ENCODE data around the gene NEXN. TPM values are rescaled to one million over a fixed set of nuclear protein-coding genes. Genes with fewer than 3 reads are reported as not detected.

Gene NEXN
- total RNA-seq (2022; extraction: Qiagen RNA extraction): 5.6 to 11.2 TPM (median 6.7 TPM) in 5 replicates

DNA sequence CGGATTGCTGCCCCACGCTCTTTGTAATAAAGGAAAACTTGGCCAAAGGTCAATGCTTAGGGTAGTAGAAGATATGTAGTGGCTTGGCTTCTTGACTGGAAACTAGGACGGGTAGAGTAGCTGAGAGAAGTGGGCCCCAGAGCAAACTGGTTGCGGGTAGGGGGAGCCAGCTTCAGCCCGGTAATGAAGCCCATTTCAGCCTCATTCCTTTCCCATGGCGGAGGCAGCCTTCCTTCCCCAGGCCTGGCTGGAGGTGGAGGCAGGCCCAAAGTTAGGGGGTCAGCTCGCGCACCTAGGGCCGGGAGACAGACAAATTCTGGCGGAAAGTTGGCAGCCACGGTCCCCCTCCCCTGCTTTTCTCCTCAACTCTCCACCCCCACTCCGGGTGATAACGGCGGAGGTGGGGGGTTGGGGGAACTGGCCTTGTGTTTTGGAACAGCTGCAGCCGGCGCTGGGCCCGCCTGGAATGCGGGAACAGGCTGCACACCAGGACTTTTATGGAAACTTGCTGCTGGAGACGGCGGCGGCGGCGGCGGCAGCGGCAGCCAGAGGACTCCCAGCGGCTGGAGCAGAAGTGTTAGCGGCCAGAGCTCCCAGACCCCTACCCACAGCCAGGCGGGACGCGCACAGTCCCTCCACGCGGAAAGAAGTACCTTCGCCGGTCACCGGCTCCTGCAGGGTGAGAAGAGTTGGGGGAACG is at the start of gene NEXN:
Gene NEXN (plus strand): TSS at position 544 of the 700 bp plus-strand sequence. CDS start 27,483 bp downstream, outside the sequence.

DNA sequence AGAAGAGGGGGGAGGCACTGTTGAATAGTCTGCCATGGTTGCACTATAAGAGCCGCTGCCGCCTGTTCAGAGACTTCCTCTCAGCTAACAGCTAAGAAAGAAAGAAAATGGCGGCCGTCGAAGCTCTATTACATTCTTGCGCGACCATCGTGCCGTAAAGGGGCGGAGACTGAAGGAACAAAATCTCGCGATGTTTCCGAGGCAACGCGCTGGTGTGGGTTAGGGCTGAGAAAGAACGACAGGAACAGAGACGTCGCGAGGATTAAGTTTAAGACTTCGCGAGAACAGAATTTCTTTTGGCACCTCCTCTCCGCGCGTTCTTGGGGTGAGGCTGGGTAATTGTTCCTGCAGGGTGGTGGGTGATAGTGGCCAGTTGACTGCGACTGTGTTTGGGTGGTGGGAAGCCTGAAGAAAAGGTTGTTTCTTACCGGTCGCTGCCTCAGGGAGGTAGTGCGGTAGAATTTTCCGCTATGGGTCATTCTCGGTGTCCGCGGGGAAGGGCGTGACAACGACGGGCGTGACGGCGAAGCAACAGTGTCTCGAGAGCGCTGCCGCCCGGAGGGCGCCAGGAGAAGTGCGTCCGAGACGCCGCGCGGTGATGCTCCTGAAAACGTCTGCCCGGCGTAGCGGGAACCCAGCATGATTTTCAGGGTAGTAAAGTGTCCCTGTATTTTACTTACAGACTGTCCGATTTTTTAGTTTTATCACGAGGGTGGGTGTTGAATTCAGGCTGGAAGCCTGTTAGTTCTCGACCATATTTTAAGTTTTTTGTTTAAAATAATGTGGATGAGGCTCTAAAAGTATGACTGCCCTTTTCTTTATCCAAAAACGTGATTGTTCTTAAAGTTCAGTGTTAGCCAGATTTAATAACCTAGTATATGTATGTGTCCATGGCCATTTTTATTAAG is 90.8 kb downstream of the NEXN start, which contains the start of gene FUBP1:
Gene FUBP1 (minus strand): TSS at position 104 of the 908 bp plus-strand sequence. CDS start 68 bp downstream, at position 36.

Other genes with a start within 250 kb of the NEXN start
- gene ZZZ3, start 206.0 kb upstream of the NEXN start, total RNA-seq (2022; extraction: Qiagen RNA extraction): 14.8 to 19.7 TPM (median 14.8 TPM) in 5 replicates
- 14.8 to 19.6 TPM (median 17.1 TPM) in 5 replicates for gene USP33, start 128.8 kb upstream of the NEXN start, total RNA-seq (2022; extraction: Qiagen RNA extraction)
- 5.0 to 7.1 TPM (median 6.4 TPM) in 5 replicates for gene MIGA1, start 109.0 kb upstream of the NEXN start, total RNA-seq (2022; extraction: Qiagen RNA extraction)
- gene FUBP1, start 90.4 kb downstream of the NEXN start, total RNA-seq (2022; extraction: Qiagen RNA extraction): 90.4 to 124 TPM (median 99.0 TPM) in 5 replicates
- 28.0 to 49.6 TPM (median 32.5 TPM) in 5 replicates for gene DNAJB4, start 116.3 kb downstream of the NEXN start, total RNA-seq (2022; extraction: Qiagen RNA extraction)
- 0.01 to 0.06 TPM (median 0.02 TPM) in 5 replicates for gene GIPC2, start 157.3 kb downstream of the NEXN start, total RNA-seq (2022; extraction: Qiagen RNA extraction)